GM18861 (cell line): ENCODE data around the gene CISD1.

ENCODE experiments used
- ATAC-seq: cut with Tn5 transposase; IDR thresholded peaks from one replicate; pipeline ENCODE4 v1.9.1; 2021; ENCODE audit not compliant: unreplicated experiment

Gene CISD1

DNA sequence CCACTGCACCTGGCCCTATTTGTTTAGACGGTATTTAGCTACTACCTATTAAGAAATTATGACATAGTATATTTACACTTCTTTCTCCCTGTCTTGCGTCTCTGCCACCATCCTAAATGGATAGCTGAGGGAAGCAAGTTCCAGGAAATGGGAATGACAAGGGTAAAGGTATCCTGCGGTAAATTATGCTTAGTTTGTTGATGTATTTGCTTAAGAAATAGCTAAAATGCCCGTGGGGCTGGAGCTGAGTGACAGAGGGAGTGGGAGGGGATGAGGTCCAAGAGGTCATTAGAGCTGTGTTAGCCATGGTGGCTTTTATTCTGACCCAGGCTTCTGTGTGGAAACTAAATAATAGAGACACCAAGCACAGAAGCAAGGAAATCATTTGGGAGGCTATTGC is 36.9 kb downstream of the CISD1 start:
- no peak for ATAC-seq

GRCh38 chr10:58307676-58308075 is 38.7 kb downstream of the CISD1 start:
- no peak for ATAC-seq

DNA sequence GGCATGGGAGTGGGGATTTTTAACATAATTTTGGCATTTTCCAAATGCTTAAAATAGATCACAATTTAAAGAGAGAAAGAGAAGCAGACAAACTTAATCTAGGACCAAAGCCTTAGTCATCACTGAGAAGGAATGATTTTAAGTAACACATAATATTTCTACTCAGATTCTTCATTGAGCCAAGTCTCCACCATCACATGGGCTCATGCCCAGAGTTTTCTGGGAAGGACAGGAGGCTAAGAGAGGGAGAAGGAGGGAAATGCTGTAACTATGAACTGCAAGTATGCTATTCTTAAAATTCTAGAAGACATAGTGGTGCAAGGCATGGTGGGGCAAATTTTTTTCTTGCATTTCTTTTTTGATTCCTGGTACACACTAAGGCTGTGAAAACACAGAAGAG is 42.1 kb downstream of the CISD1 start:
- ATAC-seq, result no peak

DNA sequence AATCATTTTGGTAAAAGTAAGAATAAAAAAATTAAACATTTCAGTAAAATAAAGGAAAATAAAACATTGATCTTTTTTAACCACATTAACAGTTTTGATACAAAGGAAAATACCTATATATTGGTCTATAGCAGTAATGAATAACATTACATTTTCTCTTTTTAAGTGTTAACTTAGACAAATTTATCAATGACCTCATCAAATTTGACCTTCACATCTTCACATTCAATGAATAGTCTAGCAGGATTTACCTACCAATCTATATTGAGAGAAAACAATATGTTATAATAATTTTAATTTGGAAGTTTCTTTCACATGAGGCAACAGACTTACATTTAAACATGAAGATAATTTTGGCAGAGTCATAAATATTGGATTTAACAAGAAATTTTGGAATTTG is 47.9 kb downstream of the CISD1 start:
- ATAC-seq, result no peak

DNA sequence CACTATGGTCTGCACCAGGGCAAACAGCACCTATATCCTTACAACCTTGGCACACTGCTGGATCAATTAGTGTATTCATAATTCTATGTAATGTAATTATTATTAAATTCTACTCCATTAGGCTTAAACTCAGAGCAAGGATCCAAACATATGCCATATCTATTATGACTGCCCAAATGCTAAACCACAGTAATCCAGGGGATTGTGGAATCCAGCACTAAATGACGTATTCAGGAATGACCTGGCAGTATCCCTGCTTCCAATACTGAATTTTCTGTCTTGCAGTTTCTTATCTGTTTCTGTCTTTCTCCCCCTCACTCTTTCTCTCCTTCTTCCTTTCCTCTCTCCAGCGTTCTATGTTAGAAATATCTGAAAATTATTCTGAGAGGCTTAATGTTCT is 49.4 kb downstream of the CISD1 start:
- ATAC-seq, result no peak

- no peak for ATAC-seq
Measured at GRCh38 chr10:58319599-58319998, 50.6 kb downstream of the CISD1 start.

DNA sequence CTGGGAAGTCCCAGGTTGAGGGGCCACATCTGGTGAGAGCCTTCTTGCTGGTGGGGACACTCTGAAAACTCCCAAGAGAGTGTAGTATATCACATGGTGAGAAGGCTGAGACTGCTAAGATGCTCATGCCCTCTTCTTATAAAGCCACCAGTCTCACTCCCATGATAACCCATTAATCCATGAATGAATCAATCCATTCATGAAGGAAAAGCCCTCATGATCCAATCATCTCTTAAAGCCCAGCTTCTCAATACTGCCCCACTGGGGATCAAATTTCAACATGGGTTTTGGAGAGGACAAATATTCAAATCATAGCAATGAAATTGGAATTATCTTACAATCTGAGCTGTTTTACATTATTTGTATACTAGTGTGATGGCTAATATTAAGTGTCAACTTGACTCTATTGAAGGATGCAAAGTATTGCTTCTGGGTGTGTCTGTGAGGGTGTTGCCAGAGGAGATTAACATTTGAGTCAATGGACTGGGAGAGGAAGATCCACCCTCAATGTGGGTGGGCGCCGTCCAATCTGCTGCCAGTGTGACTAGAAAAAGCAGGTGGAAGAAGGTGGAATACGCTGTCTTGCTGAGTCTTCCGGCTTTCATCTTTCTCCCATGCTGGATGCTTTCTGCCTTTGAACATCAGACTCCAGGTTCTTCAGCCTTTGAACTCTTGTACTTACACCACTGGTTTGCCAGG is 51.5 kb downstream of the CISD1 start:
- no peak for ATAC-seq

DNA sequence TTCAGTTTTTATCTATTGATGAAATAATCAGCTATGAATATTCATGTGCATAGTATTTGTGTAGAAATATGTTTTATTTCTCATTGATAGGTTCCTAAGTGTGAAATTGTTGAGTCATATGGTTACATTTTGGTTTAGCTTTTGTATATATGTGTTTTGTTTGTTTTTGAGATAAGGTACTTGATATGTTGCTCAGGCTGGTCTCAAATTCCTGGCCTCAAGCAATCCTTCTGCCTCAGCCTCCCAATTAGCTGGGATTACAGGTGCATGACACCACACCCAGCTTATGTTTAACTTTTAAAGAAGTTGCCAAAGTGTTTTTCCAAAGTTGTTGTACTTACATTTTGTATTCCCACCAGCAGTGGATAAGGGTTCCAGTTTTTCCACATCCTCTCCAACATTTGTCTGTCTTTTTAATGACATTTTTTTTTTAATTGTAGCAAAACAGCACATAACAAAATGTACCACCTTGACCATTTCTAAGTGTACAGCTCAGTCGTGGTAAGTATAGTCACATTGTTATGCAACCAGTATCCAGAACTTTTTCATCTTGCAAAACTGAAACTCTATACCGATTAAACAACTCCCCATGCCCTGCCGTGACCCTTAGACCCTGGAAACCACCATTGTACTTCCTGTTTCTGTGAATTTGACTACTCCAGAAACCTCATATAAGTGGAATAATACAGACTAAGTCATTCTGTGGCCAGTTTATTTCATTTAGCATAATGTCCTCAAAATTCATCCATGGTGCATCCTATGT is 53.3 kb downstream of the CISD1 start:
- ATAC-seq, result peak; percentile 94

DNA sequence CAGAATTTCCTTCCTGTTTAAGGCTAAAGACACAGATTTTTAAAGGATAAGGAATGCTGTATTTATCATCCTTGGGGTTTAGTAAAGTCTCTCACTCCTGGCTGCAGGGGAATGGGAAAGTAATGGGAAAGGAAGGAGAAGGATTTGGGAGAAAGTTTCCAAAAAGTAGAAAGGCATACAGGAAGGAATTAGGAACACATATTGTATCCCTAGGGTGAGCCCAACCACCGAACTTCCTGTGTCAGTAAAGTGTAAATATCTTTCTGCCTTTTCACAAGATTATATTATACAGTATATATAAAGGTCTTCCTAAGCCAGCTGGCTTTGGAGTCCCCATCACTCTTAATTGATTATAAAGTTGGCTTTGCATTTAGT is 53.9 kb downstream of the CISD1 start:
- no peak for ATAC-seq

GRCh38 chr10:58326967-58327381 is 58.0 kb downstream of the CISD1 start:
- ATAC-seq, result no peak

DNA sequence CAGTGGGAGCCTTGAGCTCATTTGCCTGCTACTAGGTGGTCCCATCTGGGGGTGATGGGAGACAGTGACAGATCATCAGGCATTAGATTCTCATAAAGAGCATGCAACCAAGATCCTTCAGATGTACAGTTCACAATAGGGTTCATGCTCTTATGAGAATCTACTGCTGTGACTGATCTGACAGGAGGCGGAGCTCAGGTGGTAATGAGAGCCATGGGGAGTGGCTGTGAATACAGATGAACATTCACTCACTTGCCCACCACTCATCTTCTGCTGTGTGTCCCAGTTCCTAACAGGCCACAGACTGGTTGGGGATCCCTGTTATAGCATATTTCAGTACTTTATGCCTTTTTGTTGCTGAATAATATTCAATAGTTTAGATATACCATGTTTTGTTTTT is 59.3 kb downstream of the CISD1 start:
- no peak for ATAC-seq

DNA sequence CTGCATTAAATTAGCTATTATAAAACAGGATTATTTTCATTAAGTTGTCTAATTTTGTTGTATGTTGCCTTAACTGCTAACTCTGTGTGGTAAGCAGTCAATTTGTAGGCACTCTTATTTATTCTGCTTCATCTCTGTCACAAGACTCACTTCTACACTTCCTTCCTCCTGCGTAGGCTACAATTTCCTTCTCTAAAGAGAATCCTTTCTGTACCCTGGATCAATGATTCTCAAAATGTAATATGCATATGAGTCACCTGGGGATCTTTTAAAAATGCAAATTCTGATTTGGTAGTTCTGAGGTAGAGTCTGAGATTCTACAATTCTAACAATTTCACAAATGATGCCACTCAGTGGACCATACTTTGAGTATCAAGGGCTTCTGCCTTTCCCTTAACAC is 61.5 kb downstream of the CISD1 start:
- ATAC-seq, result no peak

DNA sequence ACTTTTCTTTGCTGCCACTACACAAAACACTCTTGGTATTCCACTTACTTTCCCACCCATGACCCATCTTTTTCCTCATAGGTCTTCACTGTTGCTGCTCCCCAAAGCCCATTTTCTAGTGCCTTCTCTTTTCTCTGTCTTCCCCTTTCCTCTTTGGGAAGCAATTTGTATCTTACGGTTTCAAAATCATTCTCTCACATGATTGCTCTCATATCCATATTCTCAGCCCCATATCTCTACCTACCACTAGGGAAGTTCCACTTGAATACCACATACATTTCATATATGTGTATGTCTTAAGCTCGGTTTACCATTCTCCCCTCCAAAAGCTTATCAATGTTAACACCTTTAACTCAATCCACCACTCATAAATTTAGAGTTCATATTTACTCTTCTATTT is 62.7 kb downstream of the CISD1 start:
- ATAC-seq, result no peak

- ATAC-seq, result peak; percentile 92
Measured at GRCh38 chr10:58334817-58335305, 65.9 kb downstream of the CISD1 start, which contains the start of gene UBE2D1. Gene UBE2D1 (plus strand): TSS chr10:58335006. CDS start chr10:58335202, 196 bp downstream.

DNA sequence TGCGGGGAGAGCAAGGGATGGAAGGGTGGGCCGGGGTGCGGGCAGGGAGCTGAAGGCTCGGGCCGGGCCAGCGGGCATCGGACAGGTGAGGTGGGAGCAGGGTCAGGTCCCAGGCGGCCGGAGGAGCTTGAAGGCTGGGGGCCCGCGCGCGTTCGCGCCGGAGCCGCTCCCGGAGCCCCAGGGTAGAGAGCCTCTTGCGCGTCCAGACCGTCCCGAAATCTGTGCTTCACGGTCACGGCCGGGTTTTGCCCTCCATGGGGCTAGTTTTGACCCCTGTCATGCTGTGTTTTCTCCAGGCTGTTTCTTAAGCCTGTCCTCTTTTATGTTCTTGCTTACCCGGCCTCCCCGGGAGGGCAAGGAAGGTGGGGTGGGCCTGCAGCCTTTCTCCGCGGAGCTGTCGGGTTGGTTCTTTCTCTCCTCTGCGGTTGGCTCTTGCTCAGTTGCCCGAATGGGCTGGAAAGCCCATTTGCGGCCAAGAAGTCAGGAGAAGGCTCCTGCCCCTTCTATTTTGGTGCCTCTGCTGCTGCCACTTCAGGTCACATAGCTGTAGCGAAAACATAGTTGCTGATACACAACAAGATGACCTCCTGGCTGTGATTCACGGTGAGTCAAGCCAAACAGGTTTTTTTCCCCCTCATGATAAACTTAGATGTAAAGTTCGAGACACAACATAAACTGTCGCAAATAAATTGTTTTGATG is 66.5 kb downstream of the CISD1 start:
- ATAC-seq, result peak; percentile 26

DNA sequence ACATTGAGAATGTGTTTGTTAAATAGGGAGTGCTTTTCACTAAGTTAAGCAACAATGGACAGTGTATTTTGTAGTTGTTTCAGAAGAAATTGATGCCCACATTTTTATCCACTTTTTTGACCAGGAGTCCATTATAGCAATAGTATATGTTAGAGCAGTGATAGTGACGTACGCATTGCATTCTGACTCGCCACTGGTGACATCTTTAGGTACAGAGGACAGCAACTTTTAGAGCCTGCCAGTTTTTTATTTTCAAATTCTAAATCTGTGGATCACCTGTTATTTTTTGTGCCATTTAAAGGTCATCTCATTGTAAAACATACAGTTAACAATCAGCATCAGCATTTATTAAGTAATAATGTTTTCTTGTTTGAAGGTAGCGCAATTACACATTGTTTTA is 67.3 kb downstream of the CISD1 start:
- ATAC-seq, result no peak
